BE2C (cell line): ENCODE results near the gene C1orf167.

Experiments
- DNase-seq: peaks from one replicate; pipeline ENCODE4 v3.0.0-alpha.2; 2020
- H3K27me3 ChIP-seq: fragments of 250-450 bp; sonication (Bioruptor Pico); 2 replicates; pipeline ENCODE4 v1.5.1; 2020; ENCODE audit warnings: mild to moderate bottlenecking
- H3K36me3 ChIP-seq: fragments of 250-450 bp; sonication (Bioruptor Pico); 2 replicates; pipeline ENCODE4 v1.5.1; 2020; ENCODE audit warnings: mild to moderate bottlenecking
- H3K4me1 ChIP-seq: fragments of 250-450 bp; sonication (Bioruptor Pico); 2 replicates; pipeline ENCODE4 v1.5.1; 2020
- H3K4me3 ChIP-seq: 2 replicates; pipeline ENCODE4 v1.5.1; 2011; ENCODE audit warnings: low read depth, low read length
- H3K9me3 ChIP-seq: fragments of 250-450 bp; sonication (Bioruptor Pico); 2 replicates; pipeline ENCODE4 v1.5.1; 2020
- TF ChIP-seq, protein P1 (sequence below): IDR thresholded peaks from 2 replicates; pipeline ENCODE4 v1.5.1; 2012; ENCODE audit warnings: mild to moderate bottlenecking, low read depth, low read length

Gene C1orf167

DNA sequence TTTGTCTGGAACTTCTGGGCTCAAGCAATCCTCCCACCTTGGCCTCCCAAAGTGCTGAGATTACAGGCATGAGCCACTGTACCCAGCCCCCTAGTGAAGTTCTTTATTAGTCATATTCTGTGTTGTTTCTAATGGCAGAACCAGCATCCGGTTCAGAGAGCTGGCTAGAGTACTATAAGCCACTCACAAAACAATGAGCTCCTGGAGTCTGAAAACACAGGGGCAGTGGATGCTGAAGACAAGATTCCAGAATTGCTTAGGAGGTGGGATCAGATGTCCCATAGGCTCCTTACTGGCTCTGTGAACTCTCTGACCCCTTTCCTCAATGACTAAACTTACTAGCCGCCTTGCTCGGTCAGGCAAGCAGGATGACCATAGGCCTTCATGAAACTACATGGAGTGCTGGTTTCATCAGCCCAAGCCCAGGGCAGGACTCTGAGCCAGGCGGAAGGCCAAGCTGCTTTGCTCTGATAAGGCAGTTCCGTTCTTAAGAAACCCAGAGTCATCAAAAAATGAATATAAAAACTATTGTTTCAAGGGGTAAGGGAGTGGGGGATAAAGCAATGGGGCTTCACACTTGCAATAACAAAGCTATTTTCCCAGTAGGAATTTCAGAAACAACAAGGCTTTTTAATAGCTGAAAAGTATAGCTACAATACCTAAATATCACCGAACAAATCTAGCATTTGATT lies 35.7 kb downstream of the C1orf167 start:
- no peaks in the 10 kb centered on the region for H3K4me1 ChIP-seq
- TF ChIP-seq, protein P1, sequence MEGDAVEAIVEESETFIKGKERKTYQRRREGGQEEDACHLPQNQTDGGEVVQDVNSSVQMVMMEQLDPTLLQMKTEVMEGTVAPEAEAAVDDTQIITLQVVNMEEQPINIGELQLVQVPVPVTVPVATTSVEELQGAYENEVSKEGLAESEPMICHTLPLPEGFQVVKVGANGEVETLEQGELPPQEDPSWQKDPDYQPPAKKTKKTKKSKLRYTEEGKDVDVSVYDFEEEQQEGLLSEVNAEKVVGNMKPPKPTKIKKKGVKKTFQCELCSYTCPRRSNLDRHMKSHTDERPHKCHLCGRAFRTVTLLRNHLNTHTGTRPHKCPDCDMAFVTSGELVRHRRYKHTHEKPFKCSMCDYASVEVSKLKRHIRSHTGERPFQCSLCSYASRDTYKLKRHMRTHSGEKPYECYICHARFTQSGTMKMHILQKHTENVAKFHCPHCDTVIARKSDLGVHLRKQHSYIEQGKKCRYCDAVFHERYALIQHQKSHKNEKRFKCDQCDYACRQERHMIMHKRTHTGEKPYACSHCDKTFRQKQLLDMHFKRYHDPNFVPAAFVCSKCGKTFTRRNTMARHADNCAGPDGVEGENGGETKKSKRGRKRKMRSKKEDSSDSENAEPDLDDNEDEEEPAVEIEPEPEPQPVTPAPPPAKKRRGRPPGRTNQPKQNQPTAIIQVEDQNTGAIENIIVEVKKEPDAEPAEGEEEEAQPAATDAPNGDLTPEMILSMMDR: no peak
- H3K9me3 ChIP-seq: no peaks in the 10 kb centered on the region
- H3K36me3 ChIP-seq: no peaks in the 10 kb centered on the region
- H3K4me3 ChIP-seq: no peak overlapping the region
- DNase-seq: no peak
- no peaks in the 10 kb centered on the region for H3K27me3 ChIP-seq

DNA sequence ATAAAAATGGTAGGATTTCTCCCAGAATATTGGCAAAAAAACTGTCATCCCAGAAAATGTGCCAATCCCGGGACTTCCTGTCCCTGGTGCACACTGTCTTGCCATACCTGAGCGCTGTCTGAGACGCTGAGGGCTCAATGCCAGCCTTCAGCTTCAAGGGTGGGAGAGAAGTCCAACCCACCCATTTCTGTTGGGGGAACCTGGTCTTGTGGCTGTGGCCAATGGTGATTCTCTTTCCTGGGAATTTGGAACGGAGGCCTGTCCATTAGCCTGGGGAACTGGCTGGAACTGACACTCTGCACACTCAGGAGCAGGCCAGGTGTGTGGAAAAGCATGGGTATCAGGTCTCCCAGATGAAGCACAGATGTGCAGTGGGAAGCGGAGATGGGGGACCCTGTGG lies 37.1 kb downstream of the C1orf167 start:
- no peaks in the 10 kb centered on the region for H3K9me3 ChIP-seq
- no peak for DNase-seq
- TF ChIP-seq, protein P1: no peak
- H3K27me3 ChIP-seq: no peaks in the 10 kb centered on the region
- 0 out of 2 replicates have a peak, but pooled peaks cover 3% of the 10 kb centered on the region for H3K4me1 ChIP-seq
- no peak overlapping the region for H3K4me3 ChIP-seq
- H3K36me3 ChIP-seq: no peaks in the 10 kb centered on the region

DNA sequence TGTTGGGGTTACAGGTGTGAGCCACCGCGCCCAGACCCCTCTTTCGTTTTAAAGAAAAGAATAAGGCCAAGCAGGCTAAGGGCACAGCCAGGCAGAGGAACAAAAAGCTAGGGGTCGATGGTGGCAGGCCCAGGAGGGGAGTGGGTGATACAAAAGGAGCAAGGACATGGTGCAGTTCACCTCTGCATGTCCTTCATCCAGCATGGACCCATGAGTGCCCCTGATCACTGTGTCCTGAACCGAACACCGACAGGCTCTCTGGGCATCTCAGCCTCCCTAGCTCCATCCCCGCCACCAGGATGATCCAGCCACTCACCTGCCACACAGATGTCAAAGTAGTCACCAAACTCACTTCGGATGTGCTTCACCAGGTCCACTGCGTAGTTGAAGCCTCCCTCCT lies 37.9 kb downstream of the C1orf167 start:
- H3K27me3 ChIP-seq: no peaks in the 10 kb centered on the region
- DNase-seq: no peak
- H3K4me3 ChIP-seq: no peak overlapping the region
- no peaks in the 10 kb centered on the region for H3K9me3 ChIP-seq
- H3K4me1 ChIP-seq: 0 out of 2 replicates have a peak, but pooled peaks cover 3% of the 10 kb centered on the region
- H3K36me3 ChIP-seq: no peaks in the 10 kb centered on the region
- TF ChIP-seq, protein P1: no peak

DNA sequence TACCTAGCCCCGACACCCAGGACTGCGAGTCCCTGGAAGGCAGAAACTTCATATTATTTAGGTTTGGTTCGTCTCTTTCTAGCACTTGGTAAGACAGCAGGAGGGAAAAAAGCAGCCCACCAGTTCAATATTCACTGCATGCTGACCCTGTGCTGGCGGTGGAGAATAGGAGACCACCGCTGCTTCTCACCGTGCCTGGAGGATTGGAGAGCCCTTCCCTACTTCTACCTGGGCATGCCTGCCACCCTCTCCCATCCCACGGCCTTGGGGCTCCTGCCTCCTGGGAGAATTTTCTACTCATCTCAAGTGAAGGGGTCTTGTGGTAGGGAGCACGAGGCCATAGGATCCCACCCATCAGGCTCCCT lies 38.4 kb downstream of the C1orf167 start:
- H3K4me3 ChIP-seq: no peak overlapping the region
- no peaks in the 10 kb centered on the region for H3K9me3 ChIP-seq
- DNase-seq: no peak
- 0 out of 2 replicates have a peak, but pooled peaks cover 3% of the 10 kb centered on the region for H3K4me1 ChIP-seq
- TF ChIP-seq, protein P1: no peak
- H3K36me3 ChIP-seq: no peaks in the 10 kb centered on the region
- no peaks in the 10 kb centered on the region for H3K27me3 ChIP-seq

DNA sequence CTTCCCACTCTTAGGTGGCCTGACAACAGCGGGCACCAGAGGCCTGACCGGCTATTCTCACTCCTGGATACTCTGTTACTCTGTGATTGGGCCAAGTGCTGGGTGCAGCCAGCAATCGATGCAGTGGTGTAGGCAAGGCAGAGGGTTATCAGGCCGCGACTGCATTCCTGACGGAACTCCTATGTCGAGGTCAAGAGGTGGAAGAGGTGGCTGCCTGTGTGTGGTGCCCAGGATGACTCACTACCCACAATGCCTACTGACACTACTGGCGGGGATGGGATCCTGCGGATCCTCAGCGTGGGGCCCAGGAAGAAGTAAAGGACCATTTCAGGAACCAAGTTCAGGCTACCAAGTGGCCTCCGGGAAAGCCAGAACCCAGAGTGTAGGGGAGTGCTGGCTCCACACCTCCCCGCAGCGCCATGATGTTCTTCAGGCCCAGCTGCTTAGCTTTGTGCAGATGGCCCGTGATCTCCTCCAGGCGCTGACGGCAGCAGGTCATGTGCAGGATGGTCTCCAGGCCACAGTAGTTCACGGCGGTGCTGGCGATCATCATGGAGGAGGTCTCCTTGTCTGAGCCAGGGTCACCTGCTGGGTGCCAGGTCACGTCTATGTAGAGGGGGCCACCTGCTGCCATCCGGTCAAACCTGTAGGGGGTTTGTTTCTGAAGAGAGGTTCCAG lies 38.9 kb downstream of the C1orf167 start:
- TF ChIP-seq, protein P1: no peak
- DNase-seq: no peak
- Histone ChIP-seq H3K9me3 (no peaks in the 10 kb centered on the region), H3K4me3 (no peak overlapping the region), H3K36me3 (no peaks in the 10 kb centered on the region), H3K27me3 (no peaks in the 10 kb centered on the region), H3K4me1 (0 out of 2 replicates have a peak, but pooled peaks cover 3% of the 10 kb centered on the region)

DNA sequence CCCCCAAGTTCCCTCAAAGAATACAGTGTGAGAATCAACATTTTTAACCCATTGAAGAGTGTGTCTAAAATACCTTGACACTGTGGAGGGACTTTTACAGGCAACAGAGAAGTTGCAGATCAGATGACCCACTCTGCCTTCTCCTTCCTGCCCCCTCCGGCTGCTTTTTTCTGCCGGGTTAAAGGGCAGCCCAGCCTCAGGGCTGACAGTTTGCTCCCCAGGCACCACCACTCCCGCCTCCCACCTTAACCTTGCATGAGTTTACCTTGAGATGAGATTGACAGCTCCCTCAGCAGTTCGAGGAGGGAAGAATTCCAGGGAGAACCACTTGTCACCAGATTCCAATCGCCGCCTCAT lies 40.6 kb downstream of the C1orf167 start:
- Histone ChIP-seq H3K27me3 (no peaks in the 10 kb centered on the region), H3K36me3 (no peaks in the 10 kb centered on the region), H3K4me1 (0 out of 2 replicates have a peak, but pooled peaks cover 3% of the 10 kb centered on the region), H3K9me3 (no peaks in the 10 kb centered on the region), H3K4me3 (no peak overlapping the region)
- TF ChIP-seq, protein P1: no peak
- DNase-seq: no peak
